Astrocyte (in vitro differentiated cells and primary cell): ENCODE results near the gene PPP2R3A. TPM values are rescaled to one million over a fixed set of nuclear protein-coding genes. Genes with fewer than 3 reads are reported as not detected.
A peak's percentile ranks its signal among the peaks of the same experiment; 100 is the strongest.
"Not testable (repeated sequence)": the region's sequence is repeated elsewhere in the genome, so short reads cannot be mapped to it uniquely, and the experiment has no call there.

Experiments used
- DNase-seq: peaks from one replicate; pipeline ENCODE4 v3.0.0-alpha.2; 2010; ENCODE audit warnings: low read depth
- FAIRE-seq: peaks from 2 replicates; lab custom pipeline; 2011; peaks lifted over from hg19 to GRCh38; lab: Jason Lieb, UNC
- H2AFZ ChIP-seq: 2 replicates; pipeline ENCODE4 v1.6.0; 2012; ENCODE audit warnings: low read depth, low read length, inconsistent platforms
- H3K27ac ChIP-seq: 2 replicates; pipeline ENCODE4 v1.5.1; 2011; ENCODE audit warnings: low read depth, low read length, inconsistent platforms
- H3K27me3 ChIP-seq: 2 replicates; pipeline ENCODE4 v1.6.0; 2011; ENCODE audit warnings: low read length, inconsistent platforms; ENCODE audit not compliant: insufficient read depth
- H3K36me3 ChIP-seq: 2 replicates; pipeline ENCODE4 v1.5.1; 2011; ENCODE audit warnings: low read length, inconsistent platforms; ENCODE audit not compliant: insufficient read depth
- H3K4me1 ChIP-seq: 2 replicates; pipeline ENCODE4 v1.5.1; 2011; ENCODE audit warnings: low read length, inconsistent platforms; ENCODE audit not compliant: insufficient read depth
- H3K4me2 ChIP-seq: 2 replicates; pipeline ENCODE4 v1.6.0; 2012; ENCODE audit warnings: low read length, inconsistent platforms
- H3K4me3 ChIP-seq: 2 replicates; pipeline ENCODE4 v1.5.1; 2011; ENCODE audit warnings: low read depth, mild to moderate bottlenecking, low read length, inconsistent platforms; ENCODE audit not compliant: insufficient read depth
- H3K79me2 ChIP-seq: 2 replicates; pipeline ENCODE4 v1.6.0; 2012; ENCODE audit warnings: mild to moderate bottlenecking, low read length, inconsistent platforms; ENCODE audit not compliant: insufficient read depth
- H3K9ac ChIP-seq: 2 replicates; pipeline ENCODE4 v1.6.0; 2012; ENCODE audit warnings: mild to moderate bottlenecking, low read length, inconsistent platforms
- H3K9me3 ChIP-seq: 2 replicates; pipeline ENCODE4 v1.5.1; 2012; ENCODE audit warnings: low read depth, mild to moderate bottlenecking, low read length, inconsistent platforms; ENCODE audit not compliant: insufficient read depth
- H4K20me1 ChIP-seq: 2 replicates; pipeline ENCODE4 v1.6.0; 2012; ENCODE audit warnings: low read length, inconsistent platforms; ENCODE audit not compliant: insufficient read depth
- H3K27ac Mint-ChIP-seq: one replicate; pipeline ENCODE4 v1.8.0; 2021; ENCODE audit warnings: mild to moderate bottlenecking, mixed read lengths; ENCODE audit not compliant: unreplicated experiment
- H3K27me3 Mint-ChIP-seq: one replicate; pipeline ENCODE4 v1.8.0; 2021; ENCODE audit warnings: low read depth, mixed read lengths; ENCODE audit not compliant: unreplicated experiment
- H3K36me3 Mint-ChIP-seq: one replicate; pipeline ENCODE4 v1.8.0; 2021; ENCODE audit warnings: low read depth, mixed read lengths; ENCODE audit not compliant: unreplicated experiment
- H3K4me1 Mint-ChIP-seq: one replicate; pipeline ENCODE4 v1.8.0; 2021; ENCODE audit warnings: low read depth, mixed read lengths; ENCODE audit not compliant: unreplicated experiment
- H3K4me3 Mint-ChIP-seq: one replicate; pipeline ENCODE4 v1.8.0; 2021; ENCODE audit warnings: mild to moderate bottlenecking, moderate library complexity, mixed read lengths; ENCODE audit not compliant: unreplicated experiment
- H3K9me3 Mint-ChIP-seq: one replicate; pipeline ENCODE4 v1.8.0; 2021; ENCODE audit warnings: mild to moderate bottlenecking, mixed read lengths; ENCODE audit not compliant: unreplicated experiment
- EZH2 ChIP-seq: IDR thresholded peaks from 2 replicates; pipeline ENCODE4 v1.6.1; 2012; ENCODE audit warnings: mild to moderate bottlenecking, low read length, inconsistent platforms; ENCODE audit not compliant: insufficient read depth
- total RNA-seq: library from RNA; stranded (reverse); gene quantifications from 2 replicates; pipeline ENCODE4 v1.2.1, GENCODE V29; 2021
- TF ChIP-seq, protein P1 (sequence below): IDR thresholded peaks from 2 replicates; pipeline ENCODE4 v1.5.1; 2011; ENCODE audit warnings: low read depth, mild to moderate bottlenecking, inconsistent platforms, low read length, moderate library complexity; ENCODE audit not compliant: insufficient read depth

Gene PPP2R3A
- total RNA-seq, 1 donor from 2014 or later = 18.7 TPM

GRCh38 chr3:136189859-136190617 is 224.5 kb downstream of the PPP2R3A start:
- no peak overlapping the region for H3K27ac Mint-ChIP-seq
- FAIRE-seq (no peak), DNase-seq (no peak)
- H3K27ac ChIP-seq = no peak overlapping the region
- H3K27me3 Mint-ChIP-seq = no peaks in the 10 kb centered on the region
- peaks cover 100% of the 10 kb centered on the region for H4K20me1 ChIP-seq
- H3K9me3 Mint-ChIP-seq = no peaks in the 10 kb centered on the region
- no peaks in the 10 kb centered on the region for H3K36me3 ChIP-seq
- H3K4me1 ChIP-seq = peaks cover 9% of the 10 kb centered on the region
- TF ChIP-seq EZH2 = no peak
- TF ChIP-seq, protein P1, sequence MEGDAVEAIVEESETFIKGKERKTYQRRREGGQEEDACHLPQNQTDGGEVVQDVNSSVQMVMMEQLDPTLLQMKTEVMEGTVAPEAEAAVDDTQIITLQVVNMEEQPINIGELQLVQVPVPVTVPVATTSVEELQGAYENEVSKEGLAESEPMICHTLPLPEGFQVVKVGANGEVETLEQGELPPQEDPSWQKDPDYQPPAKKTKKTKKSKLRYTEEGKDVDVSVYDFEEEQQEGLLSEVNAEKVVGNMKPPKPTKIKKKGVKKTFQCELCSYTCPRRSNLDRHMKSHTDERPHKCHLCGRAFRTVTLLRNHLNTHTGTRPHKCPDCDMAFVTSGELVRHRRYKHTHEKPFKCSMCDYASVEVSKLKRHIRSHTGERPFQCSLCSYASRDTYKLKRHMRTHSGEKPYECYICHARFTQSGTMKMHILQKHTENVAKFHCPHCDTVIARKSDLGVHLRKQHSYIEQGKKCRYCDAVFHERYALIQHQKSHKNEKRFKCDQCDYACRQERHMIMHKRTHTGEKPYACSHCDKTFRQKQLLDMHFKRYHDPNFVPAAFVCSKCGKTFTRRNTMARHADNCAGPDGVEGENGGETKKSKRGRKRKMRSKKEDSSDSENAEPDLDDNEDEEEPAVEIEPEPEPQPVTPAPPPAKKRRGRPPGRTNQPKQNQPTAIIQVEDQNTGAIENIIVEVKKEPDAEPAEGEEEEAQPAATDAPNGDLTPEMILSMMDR = no peak
- H3K9me3 ChIP-seq = no peaks in the 10 kb centered on the region
- H3K4me2 ChIP-seq = no peak overlapping the region
- no peak overlapping the region for H3K4me3 Mint-ChIP-seq
- no peak overlapping the region for H3K9ac ChIP-seq
- H3K4me1 Mint-ChIP-seq = peaks cover 24% of the 10 kb centered on the region
- no peak overlapping the region for H3K4me3 ChIP-seq
- no peak overlapping the region for H2AFZ ChIP-seq
- peaks cover 100% of the 10 kb centered on the region for H3K79me2 ChIP-seq
- H3K27me3 ChIP-seq = no peaks in the 10 kb centered on the region
- peaks cover 7% of the 10 kb centered on the region for H3K36me3 Mint-ChIP-seq

DNA sequence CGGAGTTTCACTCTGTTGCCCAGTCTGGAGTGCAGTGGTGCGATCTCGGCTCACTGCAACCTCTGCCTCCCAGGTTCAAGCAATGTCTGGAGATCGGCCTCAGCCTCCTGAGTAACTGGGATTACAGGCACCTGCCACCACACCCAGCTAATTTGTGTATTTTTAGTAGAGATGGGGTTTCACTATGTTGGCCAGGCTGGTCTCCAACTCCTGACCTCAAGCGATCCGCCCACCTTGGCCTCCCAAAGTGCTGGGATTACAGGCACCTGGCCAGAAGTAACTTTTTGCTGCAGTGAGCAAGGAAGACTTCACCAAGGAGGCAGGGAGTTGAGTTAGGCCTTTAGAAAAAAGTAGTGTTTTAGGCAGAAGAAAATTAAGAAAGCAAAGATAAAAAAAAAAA is 226.7 kb downstream of the PPP2R3A start:
- H3K4me2 ChIP-seq = peak overlapping the region; percentile 90
- H3K36me3 ChIP-seq, DNase-seq, H3K27me3 Mint-ChIP-seq, H3K27me3 ChIP-seq, H2AFZ ChIP-seq, H3K27ac ChIP-seq, H3K36me3 Mint-ChIP-seq, H3K9ac ChIP-seq, FAIRE-seq, H3K4me1 ChIP-seq, H3K27ac Mint-ChIP-seq, H3K9me3 Mint-ChIP-seq, H3K9me3 ChIP-seq: not testable (repeated sequence)
- H3K4me3 Mint-ChIP-seq = peak overlapping the region; percentile 100
- peak overlapping the region; percentile 90 for H3K4me3 ChIP-seq
- peaks cover 14% of the 10 kb centered on the region for H3K4me1 Mint-ChIP-seq
- peaks cover 90% of the 10 kb centered on the region for H3K79me2 ChIP-seq
- peaks cover 80% of the 10 kb centered on the region for H4K20me1 ChIP-seq

GRCh38 chr3:136192831-136193230 is 227.3 kb downstream of the PPP2R3A start:
- Mint-ChIP-seq H3K36me3 (peaks cover 8% of the 10 kb centered on the region), H3K4me1 (peaks cover 18% of the 10 kb centered on the region), H3K4me3 (peak overlapping the region; percentile 100), H3K27me3 (no peaks in the 10 kb centered on the region), H3K9me3 (no peaks in the 10 kb centered on the region), H3K27ac (peak overlapping the region; percentile 5)
- peak overlapping the region; percentile 98 for H3K27ac ChIP-seq
- H3K79me2 ChIP-seq = peaks cover 83% of the 10 kb centered on the region
- peak overlapping the region; percentile 91 for H3K9ac ChIP-seq
- peak overlapping the region; percentile 90 for H3K4me3 ChIP-seq
- H3K4me2 ChIP-seq = peak overlapping the region; percentile 90
- no peak for DNase-seq
- H4K20me1 ChIP-seq = peaks cover 74% of the 10 kb centered on the region
- TF ChIP-seq, protein P1 = no peak
- no peaks in the 10 kb centered on the region for H3K27me3 ChIP-seq
- FAIRE-seq = no peak
- no peaks in the 10 kb centered on the region for H3K36me3 ChIP-seq
- peaks cover 10% of the 10 kb centered on the region for H3K4me1 ChIP-seq
- H3K9me3 ChIP-seq = no peaks in the 10 kb centered on the region
- H2AFZ ChIP-seq = no peak overlapping the region
